Adrenal gland (tissue), 12 donors: ENCODE results near the gene ST6GALNAC3. TPM values are rescaled to one million over a fixed set of nuclear protein-coding genes. Genes with fewer than 3 reads are reported as not detected.

ENCODE experiments used
- DNase-seq, 7 donors: peaks; one replicate each; pipeline ENCODE4 v3.0.0-alpha.2; 2019 to 2020
- H3K27ac ChIP-seq, 5 donors: fragments of 200-600 bp; sonication (generic) in 4 of 5; 1 replicate in 3 of 5; 2 replicates in 2 of 5; pipeline versions ENCODE4 v1.5.1 to v1.8.0; 2016 to 2020; ENCODE audit warnings: mild to moderate bottlenecking in 1 of 5
- H3K27me3 ChIP-seq: fragments of 200-600 bp; 2 replicates; pipeline ENCODE4 v1.8.0; 2021
- H3K36me3 ChIP-seq, 2 donors: fragments of 200-600 bp; replicated peaks in 1 of 2; 1 replicate in 1 of 2; 2 replicates in 1 of 2; pipeline versions ENCODE4 v1.5.1 to v1.8.0; 2018 to 2022
- H3K4me1 ChIP-seq, 2 donors: fragments of 200-600 bp; replicated peaks in 1 of 2; 1 replicate in 1 of 2; 2 replicates in 1 of 2; pipeline versions ENCODE4 v1.5.1 to v1.8.0; 2018 to 2021
- H3K4me3 ChIP-seq, 4 donors: fragments of 200-600 bp; sonication (generic) in 3 of 4; one replicate each; pipeline ENCODE4 v1.5.1; 2016 to 2018
- H3K9me3 ChIP-seq, 3 donors: fragments of 200-600 bp; sonication (generic) in 1 of 3; replicated peaks in 1 of 3; 1 replicate in 2 of 3; 2 replicates in 1 of 3; pipeline versions ENCODE4 v1.5.1 to v1.8.0; 2016 to 2021
- POLR2A ChIP-seq, 2 donors: fragments of 450-650 bp; IDR thresholded peaks; one replicate each; pipeline ENCODE4 v1.6.1; 2017; ENCODE audit warnings: antibody characterized with exemption in 2 of 2, mild to moderate bottlenecking in 2 of 2, moderate library complexity in 1 of 2
- WGBS, 4 donors: extraction: QIAGEN DNeasy Blood & Tissue Kit in 2 of 4; methylation state at CpG; one replicate each; pipeline versions ENCODE4 v1.1.5 to v1.1.7; 2013 to 2017; 5-methylcytosine and 5-hydroxymethylcytosine counted together
- intact Hi-C, 2 donors: fragments of 100-400 bp; cut with DNase I; formaldehyde crosslinking; loops; one replicate each; pipeline versions ENCODE4 v1.14.1 to v1.15.0; 2022 to 2023
- polyA plus RNA-seq, 3 donors: library from polyadenylated mRNA; stranded (reverse); fragments of 200-250 nt in 2 of 3; fragments of 350-450 nt in 1 of 3; fragmentation: Illumina TruSeq in 1 of 3; extraction: RNeasy Lipid Tissue Mini Kit (QIAGEN cat#74804) in 1 of 3; gene quantifications; one replicate each; pipeline ENCODE4 v1.2.3, GENCODE V29; 2013 to 2014
- total RNA-seq, 9 donors: library from RNA; depleted of rRNA in 4 of 9; stranded (reverse); fragments of >200 nt in 4 of 9; fragments of 120-200 nt in 1 of 9; fragmentation: NEBNext Ultra II Directional in 1 of 9; extraction: Animal tissue kit (Norgen Biotek cat#: 25700) in 1 of 9; gene quantifications; one replicate each; pipeline versions ENCODE4 v1.1.0 to v1.2.4, GENCODE V29; 2013 to 2023
- TF ChIP-seq, protein P1 (sequence below), 6 experiments: fragments of 450-650 bp in 4 of 6; fragments of 200-600 bp in 2 of 6; sonication (generic) in 1 of 6; IDR thresholded peaks; 1 replicate in 5 of 6; 2 replicates in 1 of 6; pipeline versions ENCODE4 v1.5.1 to v1.8.0; 2016 to 2021; ENCODE audit warnings: antibody characterized with exemption in 6 of 6, mild to moderate bottlenecking in 2 of 6, moderate library complexity in 1 of 6
- donor health status: healthy with polysubstance abuse.
- donor health status: Bipolar disorder and iron deficiency.
- donor health status: DM: yes; HTN: yes; CAD: no.
- donor health status: DM: no; HTN: no; CAD: no.
- donor health status: DM: no; HTN: no; CAD: no.
- donor health status: DM: yes; HTN: yes; CAD: no.

ST6GALNAC3 gene
- total and polyA plus RNA-seq, 12 donors, result 1.4 to 11.5 (median 5.9) TPM

DNA sequence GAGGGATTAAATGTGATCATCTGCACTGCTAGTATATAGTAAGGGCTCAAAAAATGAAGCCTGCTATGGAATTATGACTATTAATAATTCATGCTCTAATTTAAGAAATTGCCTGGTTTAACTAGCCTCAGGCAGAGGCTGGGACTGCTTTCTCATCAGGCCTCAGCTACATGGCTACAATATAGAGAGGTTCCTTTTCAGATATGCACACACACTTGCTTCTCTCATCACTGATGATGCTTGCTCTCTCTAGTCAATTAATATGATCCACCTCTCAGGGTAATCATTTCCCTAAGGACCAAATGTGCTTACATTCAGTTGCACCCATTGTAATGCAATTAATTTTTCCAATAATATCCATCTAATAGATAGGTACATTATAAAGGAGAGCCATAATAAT lies 467.8 kb downstream of the ST6GALNAC3 start:
- no peaks in the 10 kb centered on the region for H3K27me3 ChIP-seq
- no peak for DNase-seq
- intact Hi-C loops, result no loop called here
- no peak for TF ChIP-seq POLR2A (IDR thresholded peaks at IDR 0.05)
- TF ChIP-seq, protein P1, sequence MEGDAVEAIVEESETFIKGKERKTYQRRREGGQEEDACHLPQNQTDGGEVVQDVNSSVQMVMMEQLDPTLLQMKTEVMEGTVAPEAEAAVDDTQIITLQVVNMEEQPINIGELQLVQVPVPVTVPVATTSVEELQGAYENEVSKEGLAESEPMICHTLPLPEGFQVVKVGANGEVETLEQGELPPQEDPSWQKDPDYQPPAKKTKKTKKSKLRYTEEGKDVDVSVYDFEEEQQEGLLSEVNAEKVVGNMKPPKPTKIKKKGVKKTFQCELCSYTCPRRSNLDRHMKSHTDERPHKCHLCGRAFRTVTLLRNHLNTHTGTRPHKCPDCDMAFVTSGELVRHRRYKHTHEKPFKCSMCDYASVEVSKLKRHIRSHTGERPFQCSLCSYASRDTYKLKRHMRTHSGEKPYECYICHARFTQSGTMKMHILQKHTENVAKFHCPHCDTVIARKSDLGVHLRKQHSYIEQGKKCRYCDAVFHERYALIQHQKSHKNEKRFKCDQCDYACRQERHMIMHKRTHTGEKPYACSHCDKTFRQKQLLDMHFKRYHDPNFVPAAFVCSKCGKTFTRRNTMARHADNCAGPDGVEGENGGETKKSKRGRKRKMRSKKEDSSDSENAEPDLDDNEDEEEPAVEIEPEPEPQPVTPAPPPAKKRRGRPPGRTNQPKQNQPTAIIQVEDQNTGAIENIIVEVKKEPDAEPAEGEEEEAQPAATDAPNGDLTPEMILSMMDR (IDR thresholded peaks at IDR 0.05), result no peak
- H3K4me1 ChIP-seq, result no peaks in the 10 kb centered on the region
- H3K9me3 ChIP-seq, result no peaks in the 10 kb centered on the region
- H3K4me3 ChIP-seq, result no peak overlapping the region
- no peak overlapping the region for H3K27ac ChIP-seq
- H3K36me3 ChIP-seq, result no peaks in the 10 kb centered on the region

DNA sequence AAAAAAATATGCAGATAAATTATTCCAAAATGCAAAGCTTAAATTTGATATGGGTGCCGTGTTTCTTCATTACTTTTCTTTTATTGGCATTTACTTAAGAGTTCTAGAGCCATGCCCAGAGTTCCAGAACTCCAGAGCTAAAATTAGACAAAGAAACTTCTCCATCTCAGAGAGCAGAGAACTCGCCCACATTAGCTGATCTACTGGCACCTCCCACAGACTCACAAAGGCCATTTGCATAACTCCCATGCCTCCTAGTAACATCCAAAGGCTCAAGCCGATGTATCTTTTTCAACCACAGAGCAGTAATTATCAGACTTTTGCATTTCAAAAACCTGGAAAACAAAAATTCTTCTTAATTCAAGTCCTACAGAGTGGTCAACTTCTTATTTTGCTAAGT lies 468.9 kb downstream of the ST6GALNAC3 start:
- Histone ChIP-seq H3K9me3 (no peaks in the 10 kb centered on the region), H3K27ac (no peak overlapping the region), H3K36me3 (no peaks in the 10 kb centered on the region), H3K4me1 (no peaks in the 10 kb centered on the region), H3K4me3 (no peak overlapping the region), H3K27me3 (no peaks in the 10 kb centered on the region)
- intact Hi-C loops, result no loop called here
- WGBS, 4 donors, result 81 to 89% (median 88%) methylated on average over 3 of the region's 3 CpGs
- no peak for TF ChIP-seq POLR2A (IDR thresholded peaks at IDR 0.05)
- TF ChIP-seq, protein P1 (IDR thresholded peaks at IDR 0.05), result no peak
- DNase-seq, result no peak

DNA sequence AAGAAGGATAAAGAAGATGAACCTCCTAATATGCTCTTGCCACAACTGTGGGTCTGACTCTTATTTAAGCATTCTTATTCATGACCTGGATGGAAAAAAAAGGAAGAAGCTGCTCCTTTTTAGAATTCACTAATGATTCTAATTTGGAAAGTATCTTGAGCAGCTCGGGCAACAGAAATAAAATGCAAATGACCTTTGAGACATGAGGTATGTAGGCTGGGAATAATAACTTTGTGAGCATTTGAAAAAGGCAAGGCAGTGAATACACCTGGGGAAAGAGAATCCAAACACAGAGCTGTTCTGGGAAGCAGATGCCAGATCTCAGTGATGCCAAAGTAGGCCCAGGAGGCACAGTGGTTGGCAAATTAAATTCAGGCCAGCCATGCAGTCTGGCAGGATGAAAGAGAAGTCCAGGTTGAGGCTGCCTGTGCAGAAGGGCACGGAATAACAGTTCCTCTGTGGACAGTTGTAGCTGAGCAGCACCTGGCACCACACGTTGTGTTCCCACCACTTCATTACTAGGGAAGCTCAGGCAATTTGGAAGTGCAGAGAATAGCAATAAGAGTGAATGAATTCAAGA lies 471.9 kb downstream of the ST6GALNAC3 start:
- Histone ChIP-seq H3K4me3 (no peak overlapping the region), H3K27me3 (no peaks in the 10 kb centered on the region), H3K4me1 (no peaks in the 10 kb centered on the region), H3K9me3 (no peaks in the 10 kb centered on the region), H3K36me3 (no peaks in the 10 kb centered on the region), H3K27ac (no peak overlapping the region)
- DNase-seq, result peak in 1 of 7 donors; percentile 74
- WGBS, 4 donors, result 74 to 80% (median 78%) methylated on average over 3 of the region's 3 CpGs
- TF ChIP-seq, protein P1 (IDR thresholded peaks at IDR 0.05), result no peak
- TF ChIP-seq POLR2A (IDR thresholded peaks at IDR 0.05), result no peak
- intact Hi-C loops, result no loop called here

DNA sequence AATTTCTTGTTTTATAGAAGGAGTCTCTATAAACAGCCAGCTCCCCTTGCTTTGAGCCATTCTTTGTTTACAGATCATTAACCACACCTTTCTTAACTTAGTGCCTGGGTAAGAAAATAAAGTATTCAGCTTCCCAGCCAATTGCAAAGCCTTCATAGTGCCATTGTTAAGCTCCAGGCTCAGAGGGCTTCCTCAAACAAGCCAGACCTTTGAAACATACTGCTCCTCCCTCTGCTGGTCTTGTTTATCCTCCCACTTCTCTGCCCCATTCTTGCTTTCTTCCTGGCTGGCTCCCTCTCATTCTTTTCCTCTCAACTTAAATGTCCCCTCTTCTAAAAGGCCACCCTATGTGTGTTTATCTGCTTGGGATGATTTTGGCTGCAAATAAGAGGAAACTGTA lies 473.4 kb downstream of the ST6GALNAC3 start:
- H3K27me3 ChIP-seq, result no peaks in the 10 kb centered on the region
- intact Hi-C loops, result no loop called here
- no peaks in the 10 kb centered on the region for H3K36me3 ChIP-seq
- H3K27ac ChIP-seq, result no peak overlapping the region
- TF ChIP-seq POLR2A (IDR thresholded peaks at IDR 0.05), result no peak
- TF ChIP-seq, protein P1 (IDR thresholded peaks at IDR 0.05), result no peak
- no peaks in the 10 kb centered on the region for H3K9me3 ChIP-seq
- H3K4me3 ChIP-seq, result no peak overlapping the region
- H3K4me1 ChIP-seq, result no peaks in the 10 kb centered on the region
- DNase-seq, result no peak
